DND-41 (cell line): ENCODE measurements around the gene SLC35A4.
"Not testable (repeated sequence)": the region's sequence is repeated elsewhere in the genome, so short reads cannot be mapped to it uniquely, and the experiment has no call there.

Experiments
- ATAC-seq: fragments of 200-7000 bp; cut with Tn5 transposase; 3 replicates; pipeline ENCODE4 v1.9.1; 2021; ENCODE audit warnings: low read depth; ENCODE audit not compliant: insufficient read depth
- DNase-seq: peaks from one replicate; pipeline ENCODE4 v3.0.0-alpha.2; 2020
- H2AFZ ChIP-seq: 2 replicates; pipeline ENCODE4 v1.6.0; 2012; ENCODE audit warnings: low read depth, low read length
- H3K27ac ChIP-seq: 2 replicates; pipeline ENCODE4 v1.5.1; 2012; ENCODE audit warnings: low read length, inconsistent platforms
- H3K27me3 ChIP-seq: fragments of 200-600 bp; sonication (generic); 2 replicates; pipeline ENCODE4 v1.6.0; 2012; ENCODE audit warnings: low read length, mild to moderate bottlenecking, inconsistent platforms; ENCODE audit not compliant: insufficient read depth, poor library complexity
- H3K36me3 ChIP-seq: 2 replicates; pipeline ENCODE4 v1.5.1; 2012; ENCODE audit warnings: low read length, inconsistent platforms; ENCODE audit not compliant: insufficient read depth
- H3K4me1 ChIP-seq: 2 replicates; pipeline ENCODE4 v1.5.1; 2012; ENCODE audit warnings: mild to moderate bottlenecking, low read length; ENCODE audit not compliant: insufficient read depth
- H3K4me2 ChIP-seq: 2 replicates; pipeline ENCODE4 v1.6.0; 2012; ENCODE audit warnings: mild to moderate bottlenecking, moderate library complexity, low read length, inconsistent platforms; ENCODE audit not compliant: insufficient read depth
- H3K4me3 ChIP-seq, 2 experiments: fragments of 200-600 bp in 1 of 2; shearing (Covaris generic) in 1 of 2; 2 replicates each; pipeline ENCODE4 v1.5.1; 2012 to 2016; ENCODE audit warnings: inconsistent platforms in 2 of 2, low read length in 2 of 2, mild to moderate bottlenecking in 2 of 2, low read depth in 1 of 2, moderate library complexity in 1 of 2
- H3K79me2 ChIP-seq: 2 replicates; pipeline ENCODE4 v1.6.0; 2012; ENCODE audit warnings: low read length, inconsistent platforms; ENCODE audit not compliant: insufficient read depth
- H3K9ac ChIP-seq: 2 replicates; pipeline ENCODE4 v1.6.0; 2012; ENCODE audit warnings: low read depth, mild to moderate bottlenecking, inconsistent platforms, low read length, moderate library complexity
- H3K9me3 ChIP-seq: 2 replicates; pipeline ENCODE4 v1.5.1; 2012; ENCODE audit warnings: low read length, moderate library complexity, mild to moderate bottlenecking, inconsistent platforms; ENCODE audit not compliant: insufficient read depth, severe bottlenecking
- H4K20me1 ChIP-seq: 2 replicates; pipeline ENCODE4 v1.6.0; 2012; ENCODE audit warnings: low read length; ENCODE audit not compliant: insufficient read depth
- EZH2 ChIP-seq: IDR thresholded peaks from 3 replicates; pipeline ENCODE4 v1.6.1; 2012; ENCODE audit warnings: borderline replicate concordance, low read depth, mild to moderate bottlenecking, moderate library complexity, low read length, inconsistent platforms; ENCODE audit not compliant: severe bottlenecking
- TF ChIP-seq, protein P1 (sequence below): IDR thresholded peaks from 2 replicates; pipeline ENCODE4 v1.5.1; 2012; ENCODE audit warnings: borderline replicate concordance, low read length, moderate library complexity, mild to moderate bottlenecking; ENCODE audit not compliant: poor library complexity, severe bottlenecking; ENCODE audit errors: extremely low read depth

The SLC35A4 gene

DNA sequence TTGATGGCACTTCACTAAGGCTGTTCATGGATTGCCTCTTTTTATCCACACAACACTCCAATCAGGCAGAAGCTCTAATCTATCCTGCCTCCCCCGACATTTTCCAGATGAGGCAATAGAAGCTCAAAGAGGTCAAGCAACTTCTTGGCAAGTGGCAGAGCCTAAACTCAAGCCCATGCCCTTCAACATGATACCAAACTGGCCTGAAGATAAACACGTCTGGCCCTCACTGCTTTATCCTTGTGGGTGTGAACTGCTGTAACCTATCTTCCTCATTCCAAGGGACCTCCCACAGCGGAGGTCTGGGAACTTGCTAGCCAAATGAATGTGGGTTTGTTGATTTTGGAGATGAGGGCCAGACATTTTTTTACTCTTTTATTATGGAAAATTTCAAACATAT lies 9.5 kb downstream of the SLC35A4 start:
- no peak overlapping the region for H2AFZ ChIP-seq
- no peak for TF ChIP-seq EZH2
- TF ChIP-seq, protein P1, sequence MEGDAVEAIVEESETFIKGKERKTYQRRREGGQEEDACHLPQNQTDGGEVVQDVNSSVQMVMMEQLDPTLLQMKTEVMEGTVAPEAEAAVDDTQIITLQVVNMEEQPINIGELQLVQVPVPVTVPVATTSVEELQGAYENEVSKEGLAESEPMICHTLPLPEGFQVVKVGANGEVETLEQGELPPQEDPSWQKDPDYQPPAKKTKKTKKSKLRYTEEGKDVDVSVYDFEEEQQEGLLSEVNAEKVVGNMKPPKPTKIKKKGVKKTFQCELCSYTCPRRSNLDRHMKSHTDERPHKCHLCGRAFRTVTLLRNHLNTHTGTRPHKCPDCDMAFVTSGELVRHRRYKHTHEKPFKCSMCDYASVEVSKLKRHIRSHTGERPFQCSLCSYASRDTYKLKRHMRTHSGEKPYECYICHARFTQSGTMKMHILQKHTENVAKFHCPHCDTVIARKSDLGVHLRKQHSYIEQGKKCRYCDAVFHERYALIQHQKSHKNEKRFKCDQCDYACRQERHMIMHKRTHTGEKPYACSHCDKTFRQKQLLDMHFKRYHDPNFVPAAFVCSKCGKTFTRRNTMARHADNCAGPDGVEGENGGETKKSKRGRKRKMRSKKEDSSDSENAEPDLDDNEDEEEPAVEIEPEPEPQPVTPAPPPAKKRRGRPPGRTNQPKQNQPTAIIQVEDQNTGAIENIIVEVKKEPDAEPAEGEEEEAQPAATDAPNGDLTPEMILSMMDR = no peak
- H4K20me1 ChIP-seq = no peaks in the 10 kb centered on the region
- peaks cover 7% of the 10 kb centered on the region for H3K4me1 ChIP-seq
- no peaks in the 10 kb centered on the region for H3K9me3 ChIP-seq
- H3K79me2 ChIP-seq = no peaks in the 10 kb centered on the region
- H3K4me2 ChIP-seq = no peak overlapping the region
- no peaks in the 10 kb centered on the region for H3K27me3 ChIP-seq
- DNase-seq (no peak), ATAC-seq (no peak)
- H3K27ac ChIP-seq = no peak overlapping the region
- no peak overlapping the region for H3K4me3 ChIP-seq
- 0 out of 2 replicates have a peak, but pooled peaks cover 4% of the 10 kb centered on the region for H3K36me3 ChIP-seq
- no peak overlapping the region for H3K9ac ChIP-seq

DNA sequence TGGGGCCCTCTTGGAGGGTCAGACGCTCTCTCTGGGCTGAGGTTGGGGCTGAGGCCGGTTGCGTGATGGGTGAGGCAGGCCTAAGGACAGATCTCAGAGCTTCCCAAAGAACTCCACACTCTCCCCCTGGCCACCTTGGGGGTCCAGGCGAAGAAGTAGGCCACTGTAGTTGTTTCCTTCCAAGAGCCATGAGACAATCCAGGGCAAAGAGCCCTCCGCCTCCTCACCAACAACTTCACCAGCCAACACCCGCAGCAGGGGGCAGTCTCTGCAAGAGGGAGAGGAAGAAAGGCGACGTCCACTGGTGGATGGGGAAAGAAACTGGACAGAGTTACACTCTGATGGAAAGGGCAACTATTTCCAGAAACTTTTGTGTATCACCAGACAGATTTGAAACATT lies 10.7 kb downstream of the SLC35A4 start:
- H3K9ac ChIP-seq = no peak overlapping the region
- H3K4me2 ChIP-seq = no peak overlapping the region
- TF ChIP-seq, protein P1 = no peak
- TF ChIP-seq EZH2 = no peak
- no peak overlapping the region for H3K27ac ChIP-seq
- H3K36me3 ChIP-seq = no peaks in the 10 kb centered on the region
- H3K27me3 ChIP-seq = no peaks in the 10 kb centered on the region
- peaks cover 7% of the 10 kb centered on the region for H3K4me1 ChIP-seq
- H3K4me3 ChIP-seq = no peak overlapping the region
- ATAC-seq = no peak
- H3K79me2 ChIP-seq = no peaks in the 10 kb centered on the region
- no peak overlapping the region for H2AFZ ChIP-seq
- DNase-seq = no peak
- no peaks in the 10 kb centered on the region for H4K20me1 ChIP-seq
- no peaks in the 10 kb centered on the region for H3K9me3 ChIP-seq

DNA sequence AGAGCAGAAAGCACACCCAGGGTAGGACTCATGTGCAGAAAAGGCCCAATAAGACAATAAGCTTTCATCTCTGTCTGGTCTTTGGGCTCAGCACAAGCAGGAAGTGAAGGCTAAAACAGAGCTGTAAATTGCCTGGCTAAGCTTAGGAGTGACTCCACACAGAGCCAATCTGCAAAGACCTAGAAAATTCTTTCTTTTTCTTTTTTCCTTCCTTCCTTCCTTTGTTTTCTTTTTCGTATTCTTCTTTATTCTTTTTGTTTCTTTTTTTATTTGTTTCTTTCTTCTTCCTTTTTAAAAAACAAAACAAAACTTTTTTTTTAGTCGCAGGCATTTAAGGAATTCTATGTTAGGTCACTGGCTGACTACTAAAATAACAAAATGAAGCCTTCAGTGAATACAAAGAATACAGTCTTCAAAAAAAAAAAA lies 12.2 kb downstream of the SLC35A4 start:
- H2AFZ ChIP-seq = peak overlapping the region; percentile 81
- H3K4me2 ChIP-seq = no peak overlapping the region
- no peaks in the 10 kb centered on the region for H3K79me2 ChIP-seq
- peaks cover 7% of the 10 kb centered on the region for H3K4me1 ChIP-seq
- H3K27me3 ChIP-seq = no peaks in the 10 kb centered on the region
- no peak overlapping the region for H3K4me3 ChIP-seq
- H3K9me3 ChIP-seq = no peaks in the 10 kb centered on the region
- H4K20me1 ChIP-seq = no peaks in the 10 kb centered on the region
- DNase-seq (no peak), ATAC-seq (peak; percentile 78)
- no peaks in the 10 kb centered on the region for H3K36me3 ChIP-seq
- H3K27ac ChIP-seq = no peak overlapping the region
- TF ChIP-seq, protein P1 = no peak
- no peak for TF ChIP-seq EZH2
- H3K9ac ChIP-seq = no peak overlapping the region

DNA sequence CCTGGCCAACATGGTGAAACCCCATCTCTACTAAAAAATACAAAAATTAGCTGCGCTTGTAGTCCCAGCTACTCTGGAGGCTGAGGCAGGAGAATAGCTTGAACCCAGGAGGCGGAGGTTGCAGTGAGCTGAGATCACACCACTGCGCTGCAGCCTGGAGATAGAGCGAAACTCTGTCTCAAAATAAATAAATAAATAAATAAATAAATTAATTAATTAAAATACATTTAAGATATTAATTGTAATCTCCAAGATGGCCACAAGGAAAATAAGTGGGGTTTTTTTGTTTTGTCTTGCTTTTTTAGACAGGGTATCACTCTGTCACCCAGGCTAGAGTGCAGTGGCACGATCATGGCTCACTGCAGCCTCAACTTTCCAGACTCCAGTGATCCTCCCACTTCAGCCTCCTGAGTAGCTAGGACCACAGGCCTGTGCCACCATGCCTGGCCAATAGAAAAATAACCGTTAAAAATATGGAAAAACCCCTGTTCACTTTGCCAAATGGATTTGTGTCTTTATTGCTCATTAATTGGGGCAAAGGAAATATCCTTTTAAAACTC lies 14.6 kb downstream of the SLC35A4 start:
- not testable (repeated sequence) for H4K20me1 ChIP-seq, H3K4me1 ChIP-seq, H3K4me2 ChIP-seq, H3K9ac ChIP-seq, H3K79me2 ChIP-seq, H3K4me3 ChIP-seq, DNase-seq, ATAC-seq, H3K27me3 ChIP-seq, H3K9me3 ChIP-seq, H3K27ac ChIP-seq, H2AFZ ChIP-seq, H3K36me3 ChIP-seq
